Epithelial cell of esophagus (primary cell): ENCODE measurements around the gene ETNK2.

ENCODE experiments used
- DNase-seq: peaks from one replicate; pipeline ENCODE4 v3.0.0; 2010; ENCODE audit warnings: low read depth
- H3K4me3 ChIP-seq: 2 replicates; pipeline ENCODE4 v1.5.1; 2011; ENCODE audit warnings: mild to moderate bottlenecking, low read length, control low read depth
- CTCF ChIP-seq: IDR thresholded peaks from 2 replicates; pipeline ENCODE4 v1.5.1; 2011; ENCODE audit warnings: low read depth, mild to moderate bottlenecking, low read length, control low read depth, inconsistent platforms; ENCODE audit not compliant: insufficient read depth; ENCODE audit errors: missing control alignments

The ETNK2 gene

GRCh38 chr1:204126386-204126785 is 25.5 kb downstream of the ETNK2 start:
- no peak overlapping the region for H3K4me3 ChIP-seq
- TF ChIP-seq CTCF: no peak
- DNase-seq: no peak

GRCh38 chr1:204125759-204126351 is 26.0 kb downstream of the ETNK2 start:
- TF ChIP-seq CTCF: no peak
- no peak overlapping the region for H3K4me3 ChIP-seq
- no peak for DNase-seq

GRCh38 chr1:204124639-204125038 is 27.2 kb downstream of the ETNK2 start:
- DNase-seq: no peak
- no peak for TF ChIP-seq CTCF
- H3K4me3 ChIP-seq: no peak overlapping the region

GRCh38 chr1:204123376-204123775 is 28.5 kb downstream of the ETNK2 start:
- no peak for DNase-seq
- H3K4me3 ChIP-seq: no peak overlapping the region
- peak; percentile 23 for TF ChIP-seq CTCF

- no peak for DNase-seq
- H3K4me3 ChIP-seq: no peak overlapping the region
- no peak for TF ChIP-seq CTCF
These were observed 29.8 kb downstream of the ETNK2 start for GRCh38 chr1:204121840-204122555.

GRCh38 chr1:204116539-204116938 is 35.3 kb downstream of the ETNK2 start:
- H3K4me3 ChIP-seq: no peak overlapping the region
- TF ChIP-seq CTCF: no peak
- no peak for DNase-seq

- DNase-seq: no peak
- H3K4me3 ChIP-seq: no peak overlapping the region
- TF ChIP-seq CTCF: no peak
These were observed 36.7 kb downstream of the ETNK2 start for GRCh38 chr1:204115116-204115515.
